H1 (cell line): ENCODE data around the gene LRRFIP1.

ENCODE experiments used
- EZH2 ChIP-seq: fragments of 200-600 bp; sonication (generic); IDR thresholded peaks from 2 replicates; pipeline ENCODE4 v1.7.1; 2012; ENCODE audit warnings: low read depth, mild to moderate bottlenecking, moderate library complexity, low read length, inconsistent platforms; ENCODE audit not compliant: severe bottlenecking
- JUND ChIP-seq: IDR thresholded peaks from 2 replicates; pipeline ENCODE4 v1.6.1; 2011; ENCODE audit warnings: mild to moderate bottlenecking, improper control_type of control experiment, low read length
- POLR2A ChIP-seq, 2 experiments: IDR thresholded peaks; 1 replicate in 1 of 2; 2 replicates in 1 of 2; pipeline ENCODE4 v1.6.1; 2011; ENCODE audit warnings: low read depth in 2 of 2, low read length in 2 of 2, mild to moderate bottlenecking in 2 of 2; ENCODE audit errors: control extremely low read depth in 1 of 2
- SP4 ChIP-seq: IDR thresholded peaks from 2 replicates; pipeline ENCODE4 v1.6.1; 2012; ENCODE audit warnings: low read length, inconsistent platforms
- USF2 ChIP-seq: IDR thresholded peaks from 2 replicates; pipeline ENCODE4 v1.6.1; 2011; ENCODE audit warnings: low read length, improper control_type of control experiment

GRCh38 chr2:237692601-237693290 lies 65.4 kb downstream of the LRRFIP1 start:
- TF ChIP-seq EZH2 (no peak), POLR2A (IDR thresholded peaks at IDR 0.05; ENCODE audit: control extremely low read depth in 1 of 2, low read depth in 2 of 2, low read length in 2 of 2) (no peak; a peak in 1 of 3 replicates), JUND (no peak), USF2 (no peak), SP4 (no peak)
